ENCODE measurements around the gene IMMP2L.

DNA sequence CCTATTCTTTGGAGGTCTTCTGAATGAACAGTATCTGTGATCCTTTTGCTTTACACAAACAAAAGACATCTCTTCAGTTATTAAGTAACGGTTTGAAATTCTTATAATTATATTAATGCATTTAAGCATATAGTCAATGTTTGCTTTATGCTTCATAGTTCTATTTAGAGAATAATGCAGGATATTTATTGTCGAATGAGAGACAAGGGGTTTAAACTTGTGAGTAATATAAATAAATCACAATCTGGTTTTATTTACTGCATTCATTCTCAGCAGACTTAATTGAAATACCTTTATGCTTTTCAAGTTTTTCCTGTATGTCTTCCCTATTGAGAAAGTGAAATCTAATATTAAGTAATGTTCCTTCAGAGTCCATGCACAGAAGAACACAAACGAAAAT lies 620.9 kb downstream of the IMMP2L start:
- TF ChIP-seq CTCF (conservative IDR thresholded peaks at IDR 0.05; ENCODE audit: low read depth, low read length): no peak
- no peak for TF ChIP-seq EZH2phosphoT487 (IDR thresholded peaks at IDR 0.05; ENCODE audit: borderline replicate concordance, low read length)
